ENCODE measurements around the gene MAPT.
"Not testable (repeated sequence)": the region's sequence is repeated elsewhere in the genome, so short reads cannot be mapped to it uniquely, and the experiment has no call there.

MAPT gene

DNA sequence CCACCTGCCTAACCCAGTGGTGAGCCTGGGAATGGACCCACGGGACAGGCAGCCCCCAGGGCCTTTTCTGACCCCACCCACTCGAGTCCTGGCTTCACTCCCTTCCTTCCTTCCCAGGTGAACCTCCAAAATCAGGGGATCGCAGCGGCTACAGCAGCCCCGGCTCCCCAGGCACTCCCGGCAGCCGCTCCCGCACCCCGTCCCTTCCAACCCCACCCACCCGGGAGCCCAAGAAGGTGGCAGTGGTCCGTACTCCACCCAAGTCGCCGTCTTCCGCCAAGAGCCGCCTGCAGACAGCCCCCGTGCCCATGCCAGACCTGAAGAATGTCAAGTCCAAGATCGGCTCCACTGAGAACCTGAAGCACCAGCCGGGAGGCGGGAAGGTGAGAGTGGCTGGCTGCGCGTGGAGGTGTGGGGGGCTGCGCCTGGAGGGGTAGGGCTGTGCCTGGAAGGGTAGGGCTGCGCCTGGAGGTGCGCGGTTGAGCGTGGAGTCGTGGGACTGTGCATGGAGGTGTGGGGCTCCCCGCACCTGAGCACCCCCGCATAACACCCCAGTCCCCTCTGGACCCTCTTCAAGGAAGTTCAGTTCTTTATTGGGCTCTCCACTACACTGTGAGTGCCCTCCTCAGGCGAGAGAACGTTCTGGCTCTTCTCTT, 102.1 kb downstream of the MAPT start:
- DNase-seq = no peak

DNA sequence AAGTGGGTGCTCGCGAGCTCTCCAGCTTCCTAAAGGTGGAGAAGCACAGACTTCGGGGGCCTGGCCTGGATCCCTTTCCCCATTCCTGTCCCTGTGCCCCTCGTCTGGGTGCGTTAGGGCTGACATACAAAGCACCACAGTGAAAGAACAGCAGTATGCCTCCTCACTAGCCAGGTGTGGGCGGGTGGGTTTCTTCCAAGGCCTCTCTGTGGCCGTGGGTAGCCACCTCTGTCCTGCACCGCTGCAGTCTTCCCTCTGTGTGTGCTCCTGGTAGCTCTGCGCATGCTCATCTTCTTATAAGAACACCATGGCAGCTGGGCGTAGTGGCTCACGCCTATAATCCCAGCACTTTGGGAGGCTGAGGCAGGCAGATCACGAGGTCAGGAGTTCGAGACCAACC, 102.8 kb downstream of the MAPT start:
- DNase-seq = no peak

DNA sequence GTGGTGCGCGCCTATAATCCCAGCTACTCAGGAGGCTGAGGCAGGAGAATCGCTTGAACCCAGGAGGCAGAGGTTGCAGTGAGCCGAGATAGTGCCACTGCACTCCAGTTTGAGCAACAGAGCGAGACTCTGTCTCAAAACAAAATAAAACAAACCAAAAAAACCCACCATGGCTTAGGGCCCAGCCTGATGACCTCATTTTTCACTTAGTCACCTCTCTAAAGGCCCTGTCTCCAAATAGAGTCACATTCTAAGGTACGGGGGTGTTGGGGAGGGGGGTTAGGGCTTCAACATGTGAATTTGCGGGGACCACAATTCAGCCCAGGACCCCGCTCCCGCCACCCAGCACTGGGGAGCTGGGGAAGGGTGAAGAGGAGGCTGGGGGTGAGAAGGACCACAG, 103.3 kb downstream of the MAPT start:
- DNase-seq = no peak

DNA sequence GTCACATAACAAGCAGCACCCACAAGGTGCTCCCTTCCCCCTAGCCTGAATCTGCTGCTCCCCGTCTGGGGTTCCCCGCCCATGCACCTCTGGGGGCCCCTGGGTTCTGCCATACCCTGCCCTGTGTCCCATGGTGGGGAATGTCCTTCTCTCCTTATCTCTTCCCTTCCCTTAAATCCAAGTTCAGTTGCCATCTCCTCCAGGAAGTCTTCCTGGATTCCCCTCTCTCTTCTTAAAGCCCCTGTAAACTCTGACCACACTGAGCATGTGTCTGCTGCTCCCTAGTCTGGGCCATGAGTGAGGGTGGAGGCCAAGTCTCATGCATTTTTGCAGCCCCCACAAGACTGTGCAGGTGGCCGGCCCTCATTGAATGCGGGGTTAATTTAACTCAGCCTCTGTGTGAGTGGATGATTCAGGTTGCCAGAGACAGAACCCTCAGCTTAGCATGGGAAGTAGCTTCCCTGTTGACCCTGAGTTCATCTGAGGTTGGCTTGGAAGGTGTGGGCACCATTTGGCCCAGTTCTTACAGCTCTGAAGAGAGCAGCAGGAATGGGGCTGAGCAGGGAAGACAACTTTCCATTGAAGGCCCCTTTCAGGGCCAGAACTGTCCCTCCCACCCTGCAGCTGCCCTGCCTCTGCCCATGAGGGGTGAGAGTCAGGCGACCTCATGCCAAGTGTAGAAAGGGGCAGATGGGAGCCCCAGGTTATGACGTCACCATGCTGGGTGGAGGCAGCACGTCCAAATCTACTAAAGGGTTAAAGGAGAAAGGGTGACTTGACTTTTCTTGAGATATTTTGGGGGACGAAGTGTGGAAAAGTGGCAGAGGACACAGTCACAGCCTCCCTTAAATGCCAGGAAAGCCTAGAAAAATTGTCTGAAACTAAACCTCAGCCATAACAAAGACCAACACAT, 104.9 kb downstream of the MAPT start, which contains the start of gene STH:
Gene STH, plus strand, starts transcription at position 264 of the 913 bp plus-strand sequence. Its CDS starts 30 bp downstream, at position 294.
- no peak for DNase-seq

- no peak for DNase-seq
Measured at GRCh38 chr17:45999900-46000290, 105.5 kb downstream of the MAPT start.

DNA sequence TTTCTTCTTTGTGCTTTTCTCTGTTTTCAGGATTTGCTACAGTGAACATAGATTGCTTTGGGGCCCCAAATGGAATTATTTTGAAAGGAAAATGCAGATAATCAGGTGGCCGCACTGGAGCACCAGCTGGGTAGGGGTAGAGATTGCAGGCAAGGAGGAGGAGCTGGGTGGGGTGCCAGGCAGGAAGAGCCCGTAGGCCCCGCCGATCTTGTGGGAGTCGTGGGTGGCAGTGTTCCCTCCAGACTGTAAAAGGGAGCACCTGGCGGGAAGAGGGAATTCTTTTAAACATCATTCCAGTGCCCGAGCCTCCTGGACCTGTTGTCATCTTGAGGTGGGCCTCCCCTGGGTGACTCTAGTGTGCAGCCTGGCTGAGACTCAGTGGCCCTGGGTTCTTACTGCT, 105.9 kb downstream of the MAPT start:
- DNase-seq = no peak

DNA sequence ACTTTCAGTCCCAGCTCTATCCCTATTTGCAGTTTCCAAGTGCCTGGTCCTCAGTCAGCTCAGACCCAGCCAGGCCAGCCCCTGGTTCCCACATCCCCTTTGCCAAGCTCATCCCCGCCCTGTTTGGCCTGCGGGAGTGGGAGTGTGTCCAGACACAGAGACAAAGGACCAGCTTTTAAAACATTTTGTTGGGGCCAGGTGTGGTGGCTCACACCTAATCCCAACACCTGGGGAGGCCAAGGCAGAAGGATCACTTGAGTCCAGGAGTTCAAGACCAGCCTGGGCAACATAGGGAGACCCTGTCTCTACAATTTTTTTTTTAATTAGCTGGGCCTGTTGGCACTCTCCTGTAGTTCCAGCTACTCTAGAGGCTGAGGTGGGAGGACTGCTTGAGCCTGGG, 106.4 kb downstream of the MAPT start:
- no peak for DNase-seq

GRCh38 chr17:46001390-46002310, 107.3 kb downstream of the MAPT start:
- DNase-seq = no peak

GRCh38 chr17:46002311-46002972, 108.1 kb downstream of the MAPT start:
- DNase-seq = peak; percentile 30 to 69

DNA sequence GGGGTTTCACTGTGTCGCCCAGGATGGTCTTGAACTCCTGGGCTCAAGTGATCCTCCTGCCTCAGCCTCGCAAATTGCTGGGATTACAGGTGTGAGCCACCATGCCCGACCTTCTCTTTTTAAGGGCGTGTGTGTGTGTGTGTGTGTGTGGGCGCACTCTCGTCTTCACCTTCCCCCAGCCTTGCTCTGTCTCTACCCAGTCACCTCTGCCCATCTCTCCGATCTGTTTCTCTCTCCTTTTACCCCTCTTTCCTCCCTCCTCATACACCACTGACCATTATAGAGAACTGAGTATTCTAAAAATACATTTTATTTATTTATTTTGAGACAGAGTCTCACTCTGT, 108.6 kb downstream of the MAPT start:
- no peak for DNase-seq

DNA sequence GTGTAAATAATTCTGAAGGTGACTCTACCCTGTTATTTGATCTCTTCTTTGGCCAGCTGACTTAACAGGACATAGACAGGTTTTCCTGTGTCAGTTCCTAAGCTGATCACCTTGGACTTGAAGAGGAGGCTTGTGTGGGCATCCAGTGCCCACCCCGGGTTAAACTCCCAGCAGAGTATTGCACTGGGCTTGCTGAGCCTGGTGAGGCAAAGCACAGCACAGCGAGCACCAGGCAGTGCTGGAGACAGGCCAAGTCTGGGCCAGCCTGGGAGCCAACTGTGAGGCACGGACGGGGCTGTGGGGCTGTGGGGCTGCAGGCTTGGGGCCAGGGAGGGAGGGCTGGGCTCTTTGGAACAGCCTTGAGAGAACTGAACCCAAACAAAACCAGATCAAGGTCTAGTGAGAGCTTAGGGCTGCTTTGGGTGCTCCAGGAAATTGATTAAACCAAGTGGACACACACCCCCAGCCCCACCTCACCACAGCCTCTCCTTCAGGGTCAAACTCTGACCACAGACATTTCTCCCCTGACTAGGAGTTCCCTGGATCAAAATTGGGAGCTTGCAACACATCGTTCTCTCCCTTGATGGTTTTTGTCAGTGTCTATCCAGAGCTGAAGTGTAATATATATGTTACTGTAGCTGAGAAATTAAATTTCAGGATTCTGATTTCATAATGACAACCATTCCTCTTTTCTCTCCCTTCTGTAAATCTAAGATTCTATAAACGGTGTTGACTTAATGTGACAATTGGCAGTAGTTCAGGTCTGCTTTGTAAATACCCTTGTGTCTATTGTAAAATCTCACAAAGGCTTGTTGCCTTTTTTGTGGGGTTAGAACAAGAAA, 109.8 kb downstream of the MAPT start:
- no peak for DNase-seq

DNA sequence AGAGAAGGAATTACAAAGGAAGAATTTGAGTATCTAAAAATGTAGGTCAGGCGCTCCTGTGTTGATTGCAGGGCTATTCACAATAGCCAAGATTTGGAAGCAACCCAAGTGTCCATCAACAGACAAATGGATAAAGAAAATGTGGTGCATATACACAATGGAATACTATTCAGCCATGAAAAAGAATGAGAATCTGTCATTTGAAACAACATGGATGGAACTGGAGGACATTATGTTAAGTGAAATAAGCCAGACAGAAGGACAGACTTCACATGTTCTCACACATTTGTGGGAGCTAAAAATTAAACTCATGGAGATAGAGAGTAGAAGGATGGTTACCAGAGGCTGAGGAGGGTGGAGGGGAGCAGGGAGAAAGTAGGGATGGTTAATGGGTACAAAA, 111.7 kb downstream of the MAPT start:
- not testable (repeated sequence) for DNase-seq

DNA sequence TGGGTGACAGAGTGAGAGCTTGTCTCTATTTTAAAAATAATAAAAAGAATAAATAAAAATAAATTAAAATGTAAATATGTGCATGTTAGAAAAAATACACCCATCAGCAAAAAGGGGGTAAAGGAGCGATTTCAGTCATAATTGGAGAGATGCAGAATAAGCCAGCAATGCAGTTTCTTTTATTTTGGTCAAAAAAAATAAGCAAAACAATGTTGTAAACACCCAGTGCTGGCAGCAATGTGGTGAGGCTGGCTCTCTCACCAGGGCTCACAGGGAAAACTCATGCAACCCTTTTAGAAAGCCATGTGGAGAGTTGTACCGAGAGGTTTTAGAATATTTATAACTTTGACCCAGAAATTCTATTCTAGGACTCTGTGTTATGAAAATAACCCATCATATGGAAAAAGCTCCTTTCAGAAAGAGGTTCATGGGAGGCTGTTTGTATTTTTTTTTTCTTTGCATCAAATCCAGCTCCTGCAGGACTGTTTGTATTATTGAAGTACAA, 113.2 kb downstream of the MAPT start:
- no peak for DNase-seq

GRCh38 chr17:46008591-46008990, 114.2 kb downstream of the MAPT start:
- no peak for DNase-seq

- no peak for DNase-seq
Measured at GRCh38 chr17:46009681-46010596, 115.6 kb downstream of the MAPT start.

DNA sequence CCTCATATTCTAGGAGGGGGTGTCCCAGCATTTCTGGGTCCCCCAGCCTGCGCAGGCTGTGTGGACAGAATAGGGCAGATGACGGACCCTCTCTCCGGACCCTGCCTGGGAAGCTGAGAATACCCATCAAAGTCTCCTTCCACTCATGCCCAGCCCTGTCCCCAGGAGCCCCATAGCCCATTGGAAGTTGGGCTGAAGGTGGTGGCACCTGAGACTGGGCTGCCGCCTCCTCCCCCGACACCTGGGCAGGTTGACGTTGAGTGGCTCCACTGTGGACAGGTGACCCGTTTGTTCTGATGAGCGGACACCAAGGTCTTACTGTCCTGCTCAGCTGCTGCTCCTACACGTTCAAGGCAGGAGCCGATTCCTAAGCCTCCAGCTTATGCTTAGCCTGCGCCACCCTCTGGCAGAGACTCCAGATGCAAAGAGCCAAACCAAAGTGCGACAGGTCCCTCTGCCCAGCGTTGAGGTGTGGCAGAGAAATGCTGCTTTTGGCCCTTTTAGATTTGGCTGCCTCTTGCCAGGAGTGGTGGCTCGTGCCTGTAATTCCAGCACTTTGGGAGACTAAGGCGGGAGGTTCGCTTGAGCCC, 116.3 kb downstream of the MAPT start:
- DNase-seq = no peak

- DNase-seq = no peak
Measured at GRCh38 chr17:46011711-46012505, 117.6 kb downstream of the MAPT start.

- no peak for DNase-seq
Measured at GRCh38 chr17:46012506-46013079, 118.2 kb downstream of the MAPT start.

DNA sequence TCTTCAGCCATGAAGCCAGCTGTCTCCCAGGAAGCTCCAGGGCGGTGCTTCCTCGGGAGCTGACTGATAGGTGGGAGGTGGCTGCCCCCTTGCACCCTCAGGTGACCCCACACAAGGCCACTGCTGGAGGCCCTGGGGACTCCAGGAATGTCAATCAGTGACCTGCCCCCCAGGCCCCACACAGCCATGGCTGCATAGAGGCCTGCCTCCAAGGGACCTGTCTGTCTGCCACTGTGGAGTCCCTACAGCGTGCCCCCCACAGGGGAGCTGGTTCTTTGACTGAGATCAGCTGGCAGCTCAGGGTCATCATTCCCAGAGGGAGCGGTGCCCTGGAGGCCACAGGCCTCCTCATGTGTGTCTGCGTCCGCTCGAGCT, 118.8 kb downstream of the MAPT start:
- DNase-seq = no peak

All from NCI-H524 (cell line).